Dedifferentiated amniotic fluid mesenchymal stem cell (primary cell): ENCODE data around the gene KLK8.
"Not testable (repeated sequence)": the region's sequence is repeated elsewhere in the genome, so short reads cannot be mapped to it uniquely, and the experiment has no call there.

Experiments
- DNase-seq: peaks from one replicate; pipeline ENCODE4 v3.0.0-alpha.2; 2016; ENCODE audit errors: extremely low spot score

KLK8 gene

DNA sequence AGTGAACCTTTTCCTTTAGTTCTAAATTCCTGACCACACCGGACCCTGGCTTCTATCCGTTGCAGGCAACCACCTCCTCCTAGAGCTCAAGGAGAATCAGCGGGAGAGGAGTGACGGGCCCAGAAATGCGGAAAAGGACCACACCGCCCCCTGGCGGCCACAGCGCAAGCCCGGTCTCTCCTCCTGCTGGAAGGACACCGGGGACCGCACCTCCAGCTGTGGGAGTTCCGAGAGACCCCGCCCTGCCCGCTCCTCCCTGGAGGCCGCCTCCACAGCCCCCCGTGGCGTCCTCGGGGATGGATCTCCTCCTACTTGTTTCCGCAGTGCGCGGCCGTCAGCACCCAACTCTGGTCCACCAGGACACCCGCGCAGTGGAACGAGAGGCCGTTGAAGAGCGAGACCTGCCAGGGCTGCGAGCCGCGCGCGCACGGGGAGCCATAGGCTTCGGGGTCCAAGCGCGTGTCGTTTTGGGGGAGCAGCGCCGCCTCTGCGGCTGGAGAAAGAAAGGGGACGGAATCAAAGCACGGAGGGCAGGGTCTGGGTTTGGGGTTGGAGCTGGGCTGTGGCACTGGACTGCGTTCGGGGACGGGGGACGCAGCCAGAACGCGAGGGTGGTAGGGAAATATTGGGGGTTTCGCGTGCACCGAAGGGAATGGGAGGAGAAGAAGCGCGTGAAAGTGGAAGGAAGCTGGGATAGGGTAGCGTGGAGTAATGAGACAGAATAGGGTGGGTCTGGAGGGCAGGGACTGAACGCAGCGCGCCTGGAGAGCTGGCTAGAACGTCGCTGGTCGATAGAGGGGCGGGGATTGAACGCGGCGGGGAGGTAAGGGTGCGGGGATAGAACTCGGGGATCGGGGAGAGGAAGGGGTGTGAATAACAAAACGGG, 15.6 kb upstream of the KLK8 start:
- no peak for DNase-seq

GRCh38 chr19:51015691-51016267, 14.4 kb upstream of the KLK8 start:
- no peak for DNase-seq

DNA sequence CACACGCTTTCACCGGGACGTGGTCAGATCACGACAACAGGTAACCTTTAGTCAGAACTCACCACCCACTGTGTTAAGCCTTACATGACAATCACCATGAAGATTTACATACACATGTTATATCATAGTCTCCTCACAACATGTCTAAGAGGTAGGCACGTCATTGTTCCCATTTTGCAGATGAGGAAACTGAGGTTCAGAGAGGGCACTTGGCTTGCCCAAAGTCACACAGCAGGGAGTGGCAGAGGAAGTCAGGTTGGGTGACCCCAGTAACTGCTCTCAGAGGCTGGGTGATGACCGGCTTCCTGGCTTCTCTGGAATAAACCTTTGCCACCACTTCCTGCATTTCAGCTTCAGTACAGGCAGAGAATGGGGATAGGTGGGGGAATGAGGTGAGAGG, 12.8 kb upstream of the KLK8 start:
- DNase-seq: no peak

GRCh38 chr19:51012661-51013190, 11.3 kb upstream of the KLK8 start:
- no peak for DNase-seq

DNA sequence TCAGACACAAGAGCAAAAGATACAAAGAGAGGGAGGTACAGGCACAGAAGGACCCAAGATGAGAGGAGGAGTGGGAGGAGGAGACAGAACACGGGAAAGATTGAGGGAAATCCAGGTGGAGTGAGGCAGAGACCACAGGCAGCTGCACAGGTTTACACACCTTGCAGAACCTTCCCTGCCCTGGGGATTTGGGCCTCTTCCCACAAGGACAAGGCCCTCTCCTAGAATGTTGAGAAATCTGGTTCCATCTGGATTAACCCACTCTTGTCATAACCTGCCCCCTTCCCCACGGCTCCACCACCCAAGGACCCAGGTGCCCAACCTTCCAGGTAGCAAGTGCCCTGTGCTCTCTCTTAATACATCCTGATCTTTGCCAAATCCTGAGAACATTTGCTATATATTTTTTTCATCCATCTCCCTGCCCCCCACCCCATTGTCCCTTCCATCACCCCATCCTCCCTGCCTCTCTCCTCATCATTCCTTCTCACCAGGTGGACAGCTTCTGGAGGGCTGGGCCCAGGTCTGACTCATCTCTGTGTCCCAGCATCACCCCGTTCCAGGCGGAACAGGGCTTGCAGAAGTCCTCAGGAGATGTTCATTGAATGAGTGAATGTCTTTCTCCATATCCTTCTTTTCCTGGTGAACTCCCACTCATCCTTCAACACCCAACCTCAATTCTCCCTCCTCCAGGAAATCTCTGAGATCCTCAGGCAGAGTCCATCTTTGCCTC, 8.8 kb upstream of the KLK8 start:
- DNase-seq: no peak

- DNase-seq: no peak
Measured at GRCh38 chr19:51009061-51009891, 7.9 kb upstream of the KLK8 start.

DNA sequence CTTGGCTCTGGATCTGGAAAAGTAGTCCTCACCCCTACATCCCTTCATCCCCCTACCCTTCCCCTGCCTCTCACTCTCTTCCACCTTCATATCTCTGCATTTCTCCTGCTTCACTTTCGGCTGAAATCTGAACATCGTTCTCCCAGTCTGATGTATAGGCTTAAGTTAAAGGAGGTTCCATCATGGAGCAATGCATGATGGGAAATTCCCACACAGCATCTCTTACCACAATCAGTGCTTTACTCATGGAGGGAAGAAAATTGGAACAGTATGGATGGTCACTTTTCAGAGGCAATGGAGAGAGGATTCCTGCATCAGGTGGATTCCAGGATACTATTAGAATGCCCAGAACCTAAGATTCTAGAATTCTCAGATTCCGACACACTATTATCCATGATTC, 6.1 kb upstream of the KLK8 start:
- DNase-seq: no peak

DNA sequence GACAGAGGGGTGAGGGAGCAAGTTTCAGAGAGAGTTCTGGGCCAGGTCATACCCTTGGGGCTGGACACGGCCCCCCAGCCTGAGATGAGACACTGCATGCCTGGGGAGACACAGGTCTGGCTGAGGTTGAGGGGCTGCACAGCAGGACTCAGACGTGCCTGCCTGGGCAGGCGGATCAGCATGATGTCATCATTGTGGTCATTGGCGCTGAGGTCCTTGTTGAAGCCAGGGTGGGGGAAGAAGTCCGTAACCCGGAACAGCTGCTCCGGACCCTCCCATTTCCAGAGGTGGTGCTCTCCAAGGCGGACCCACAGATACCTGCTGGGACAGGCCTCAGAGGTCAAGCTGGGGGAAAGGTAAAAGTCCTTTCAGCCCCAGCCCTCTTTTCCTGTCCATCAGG, 5.0 kb upstream of the KLK8 start:
- DNase-seq: no peak

GRCh38 chr19:51005248-51005647, 3.8 kb upstream of the KLK8 start:
- no peak for DNase-seq

GRCh38 chr19:51003316-51003715, 1.9 kb upstream of the KLK8 start:
- DNase-seq: no peak

DNA sequence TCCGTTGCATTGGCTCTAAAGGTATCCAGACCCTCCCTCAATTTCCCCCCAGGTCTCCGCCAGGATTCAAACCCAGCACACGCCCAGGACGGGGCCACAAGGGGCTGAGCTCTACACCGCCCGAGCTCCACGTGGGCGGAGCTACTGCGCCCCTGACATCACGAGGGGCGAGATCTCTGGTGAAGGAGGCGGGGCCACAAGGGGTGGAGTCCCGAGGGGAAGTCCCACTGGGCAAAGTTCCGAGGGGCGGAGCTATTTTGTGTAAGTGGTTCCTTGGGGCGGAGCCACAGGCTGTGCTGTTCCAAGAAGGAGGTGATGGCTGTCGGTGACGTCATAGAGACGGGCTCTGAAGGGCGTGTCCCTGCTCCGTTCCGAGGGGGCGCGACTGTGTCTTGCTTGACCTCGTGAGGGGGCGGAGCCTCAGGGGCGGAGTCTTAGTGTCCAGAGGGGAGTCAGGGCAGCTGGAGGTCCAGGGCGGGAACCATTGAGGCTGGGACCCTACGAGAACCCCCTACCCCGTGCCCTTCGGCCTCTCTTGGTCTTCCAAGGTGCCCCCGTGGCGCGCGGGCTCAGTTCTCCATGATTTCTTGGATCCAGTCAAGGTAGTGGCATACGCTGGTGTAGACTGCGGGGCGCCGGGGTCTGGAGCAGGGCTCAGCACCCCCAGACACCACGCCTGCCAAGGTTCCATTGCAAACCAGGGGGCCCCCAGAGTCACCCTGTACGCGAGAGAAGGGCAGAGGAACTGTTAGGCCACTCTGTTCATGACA, 1.3 kb upstream of the KLK8 start:
- DNase-seq: no peak

- DNase-seq: no peak
Measured at GRCh38 chr19:51002089-51002532, 707 bp upstream of the KLK8 start.

DNA sequence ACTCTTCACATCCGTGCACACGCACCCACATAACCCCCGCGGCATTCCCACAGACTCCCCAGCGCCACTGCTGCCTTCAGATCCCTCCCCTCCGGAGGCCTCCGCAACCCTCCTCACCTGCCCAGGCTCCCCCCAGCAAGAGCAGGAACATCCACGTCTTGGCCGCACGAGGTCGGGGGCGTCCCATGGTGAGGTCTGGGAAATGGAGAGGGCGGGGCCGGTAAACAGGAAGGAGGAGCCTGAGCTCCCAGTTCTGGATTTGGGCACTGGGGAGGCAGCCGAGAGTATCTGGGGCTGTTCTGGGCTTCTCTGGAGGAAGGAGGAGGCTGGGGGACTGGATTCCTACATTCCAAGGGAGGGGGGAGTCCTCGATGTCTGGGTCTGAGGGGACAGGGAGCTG, 423 bp downstream of the KLK8 start:
- DNase-seq: no peak

DNA sequence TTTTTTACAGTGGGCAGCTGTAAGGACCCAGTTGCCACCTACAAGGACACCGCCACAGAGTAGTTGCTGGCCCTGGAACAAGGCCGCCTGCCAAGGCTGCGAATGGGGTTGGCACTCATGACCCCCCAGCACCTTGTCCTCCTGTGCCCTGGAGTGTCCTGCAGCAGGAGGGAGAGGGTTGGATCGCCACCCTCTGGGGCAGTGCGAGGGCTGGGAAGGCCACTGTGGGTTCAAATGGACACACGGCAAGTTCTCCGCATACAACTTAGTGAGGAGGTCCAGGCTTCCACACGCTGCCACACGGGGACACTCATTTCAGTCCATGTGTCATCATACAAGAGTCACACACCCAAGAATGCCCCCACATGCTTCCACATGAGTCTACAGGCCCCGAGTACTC, 978 bp downstream of the KLK8 start:
- DNase-seq: no peak

GRCh38 chr19:50998686-50999085, 2.7 kb downstream of the KLK8 start:
- no peak for DNase-seq

DNA sequence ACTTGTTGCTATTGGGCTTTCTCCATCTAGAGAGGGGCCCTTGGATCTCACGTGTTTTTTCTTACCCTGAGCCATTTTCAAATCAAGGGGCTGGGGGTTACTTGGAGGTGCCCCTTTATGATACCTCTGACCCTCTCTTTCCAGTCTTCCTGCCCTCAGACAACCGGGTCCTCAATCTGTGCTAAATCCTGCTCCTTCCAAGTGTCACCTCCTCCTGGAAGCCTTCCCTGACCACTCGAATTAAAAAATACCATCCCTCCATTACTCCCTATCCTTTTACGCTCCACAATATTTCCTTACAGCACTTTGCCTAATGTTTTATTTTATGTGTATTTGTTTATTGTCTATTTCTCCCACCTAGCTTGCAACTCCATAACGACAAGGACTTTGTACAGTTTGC, 3.3 kb downstream of the KLK8 start:
- no peak for DNase-seq

GRCh38 chr19:50994129-50994528, 7.3 kb downstream of the KLK8 start:
- no peak for DNase-seq

- DNase-seq: no peak
Measured at GRCh38 chr19:50992666-50993035, 8.8 kb downstream of the KLK8 start.

DNA sequence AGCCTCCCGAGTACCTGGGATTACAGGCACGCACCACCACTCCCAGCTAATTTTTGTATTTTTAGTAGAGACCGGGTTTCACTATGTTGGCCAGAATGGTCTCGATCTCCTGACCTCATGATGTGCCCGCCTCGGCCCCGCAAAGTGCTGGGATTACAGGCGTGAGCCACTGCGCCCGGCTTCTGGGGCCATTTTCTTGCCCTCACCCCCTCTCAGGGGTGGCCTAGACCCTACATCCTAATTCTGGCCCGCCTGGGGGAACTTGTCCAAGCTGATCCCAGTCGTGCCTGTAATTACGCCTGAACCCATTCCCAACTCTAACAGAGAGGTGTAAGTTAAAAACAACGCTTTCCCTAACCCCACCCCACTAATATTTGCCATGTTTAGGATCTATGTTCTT, 17.0 kb downstream of the KLK8 start:
- DNase-seq: not testable (repeated sequence)

GRCh38 chr19:50983625-50984292, 17.6 kb downstream of the KLK8 start, which contains the start of gene KLK7:
TSS of gene KLK7 (minus strand) at chr19:50983917. CDS start at chr19:50982399, 1,518 bp downstream.
- DNase-seq: no peak
